T-helper 1 cell treated with Interleukin-12 subunit alpha and Interleukin-12 subunit beta and Interleukin-4 antibody, amounts not matched to agents 30 ng/mL and 1 ng/mL, for 36 hours (primary cell): ENCODE data around the gene RAF1. TPM values are rescaled to one million over a fixed set of nuclear protein-coding genes. Genes with fewer than 3 reads are reported as not detected.
"Not testable (repeated sequence)": the region's sequence is repeated elsewhere in the genome, so short reads cannot be mapped to it uniquely, and the experiment has no call there.

ENCODE experiments used
- intact Hi-C: fragments of 100-400 bp; cut with micrococcal nuclease; formaldehyde crosslinking; loops from one replicate; pipeline ENCODE4 v1.15.1; 2024
- total RNA-seq: library from RNA; stranded (reverse); gene quantifications from 2 replicates; pipeline ENCODE4 v1.2.3, GENCODE V29; 2022

RAF1 gene
- total RNA-seq, result 95.9 and 104 TPM in 2 replicates

DNA sequence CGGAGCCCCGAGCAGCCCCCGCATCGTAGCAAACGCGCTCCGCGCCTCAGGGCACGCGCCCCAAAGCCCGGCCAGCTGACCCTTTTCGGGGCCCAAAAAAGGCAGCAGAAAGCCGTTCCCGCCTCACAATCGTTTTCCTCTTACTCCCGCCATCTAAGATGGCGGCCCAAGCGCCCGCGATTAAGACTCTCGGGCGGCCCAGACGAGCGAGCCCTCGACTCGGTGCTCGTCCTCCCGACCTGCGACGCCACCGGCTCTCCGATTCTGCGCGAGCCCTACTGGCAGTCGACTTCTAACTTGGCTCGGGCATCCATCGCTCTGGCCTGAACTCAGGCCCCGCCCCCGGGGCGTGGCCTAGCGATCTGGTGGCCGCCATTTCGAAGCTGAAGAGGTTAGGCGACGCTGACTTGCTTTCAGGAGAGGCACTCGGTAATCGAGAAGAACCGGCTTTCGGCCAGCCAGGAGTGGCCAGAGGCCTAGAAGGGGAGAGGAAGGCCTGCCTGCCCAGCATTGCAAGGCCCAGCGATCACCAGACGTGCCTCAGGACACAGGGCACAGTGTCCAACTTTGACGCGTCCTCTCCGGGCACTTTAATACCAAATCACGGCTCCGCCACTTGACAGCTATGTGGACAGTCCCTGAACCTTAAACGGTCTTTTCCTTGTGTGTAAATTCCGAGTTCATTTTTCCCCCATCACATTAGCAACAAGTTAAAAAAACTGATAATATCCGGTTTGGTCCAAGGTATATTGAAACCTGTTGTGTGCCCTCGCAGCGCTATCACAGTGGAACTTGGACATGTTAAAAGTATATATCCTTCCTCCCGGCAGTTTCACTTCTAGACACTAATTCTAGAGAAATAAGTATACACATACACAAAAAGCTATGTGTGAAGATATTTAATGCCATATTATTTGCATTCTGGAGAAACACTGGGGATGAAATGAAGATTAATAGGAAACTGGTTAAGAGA lies at the start of gene RAF1:
Gene RAF1, minus strand, starts transcription at position 182 of the 973 bp plus-strand sequence. CDS start 45,396 bp downstream, outside the sequence.
- intact Hi-C loops, result loop anchor here (1.0 to 10.0 kb wide), 16 partner anchors 37 to 1987 kb away; partner anchors contain the start of genes ATG7, CCDC174, CHCHD4 and MKRN2

GRCh38 chr3:12710062-12710461 lies 46.1 kb upstream of the RAF1 start:
- intact Hi-C loops, result no loop called here

- intact Hi-C loops, result no loop called here
Measured at GRCh38 chr3:12709334-12709733, 45.4 kb upstream of the RAF1 start.

DNA sequence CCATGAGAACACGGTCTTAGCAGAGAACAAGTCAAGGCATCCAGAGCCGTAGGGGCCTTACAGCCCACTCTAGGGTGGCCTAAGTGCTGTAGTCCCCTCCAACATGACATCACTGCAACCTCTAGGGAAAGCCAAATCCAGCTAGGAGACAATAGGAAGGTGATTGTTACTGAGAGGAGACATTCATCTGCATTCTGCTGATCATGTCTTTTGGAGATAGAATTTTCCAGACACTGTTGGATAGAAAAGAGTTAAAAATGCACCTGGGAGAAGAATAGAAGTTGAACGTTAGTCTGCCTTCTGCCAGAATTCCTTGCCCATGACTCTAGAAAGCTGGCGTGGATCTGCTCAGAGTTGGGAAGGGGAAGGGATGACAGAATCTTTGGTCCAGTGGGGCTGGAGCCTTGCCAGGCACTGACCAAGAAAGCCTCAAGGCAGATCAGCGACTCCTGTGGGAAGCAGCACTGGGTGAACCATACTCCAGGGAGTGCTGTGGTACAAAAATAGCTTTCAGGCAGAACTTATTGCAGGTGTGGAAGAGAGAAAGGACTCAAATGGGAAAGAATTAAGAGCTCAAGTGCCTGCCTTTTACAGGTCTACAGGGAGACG lies 44.8 kb upstream of the RAF1 start:
- intact Hi-C loops, result no loop called here

- intact Hi-C loops, result no loop called here
Measured at GRCh38 chr3:12707449-12707848, 43.5 kb upstream of the RAF1 start.

GRCh38 chr3:12706504-12707253 lies 42.8 kb upstream of the RAF1 start:
- intact Hi-C loops, result loop anchor here (1.0 kb wide), 4 partner anchors 14 to 186 kb away; partner anchors contain the start of gene RPL32

DNA sequence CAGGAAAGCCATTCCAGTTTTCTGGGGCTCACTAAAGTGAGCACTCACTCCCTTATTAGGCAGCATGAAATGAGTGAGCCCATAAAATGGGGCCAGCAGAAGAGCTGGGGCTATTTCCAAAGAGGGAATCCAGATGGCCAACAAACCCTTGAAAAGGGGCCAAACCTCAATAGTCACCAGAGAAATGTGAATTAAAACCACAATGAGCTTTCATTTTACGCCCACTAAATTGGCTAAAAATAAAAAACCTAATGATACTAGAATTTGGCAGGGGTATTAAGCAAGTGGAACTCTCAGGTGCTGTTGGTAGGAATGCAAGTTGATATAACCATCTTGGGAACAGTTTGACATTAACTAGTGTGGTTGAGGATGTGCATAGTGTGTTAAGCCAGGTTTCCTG lies 42.1 kb upstream of the RAF1 start:
- intact Hi-C loops, result loop anchor here (1.0 kb wide), 4 partner anchors 14 to 186 kb away; partner anchors contain the start of gene RPL32

GRCh38 chr3:12705374-12705926 lies 41.5 kb upstream of the RAF1 start:
- intact Hi-C loops, result no loop called here

- intact Hi-C loops, result no loop called here
Measured at GRCh38 chr3:12702501-12702900, 38.6 kb upstream of the RAF1 start.

GRCh38 chr3:12701601-12702000 lies 37.7 kb upstream of the RAF1 start:
- intact Hi-C loops, result not testable (repeated sequence)

DNA sequence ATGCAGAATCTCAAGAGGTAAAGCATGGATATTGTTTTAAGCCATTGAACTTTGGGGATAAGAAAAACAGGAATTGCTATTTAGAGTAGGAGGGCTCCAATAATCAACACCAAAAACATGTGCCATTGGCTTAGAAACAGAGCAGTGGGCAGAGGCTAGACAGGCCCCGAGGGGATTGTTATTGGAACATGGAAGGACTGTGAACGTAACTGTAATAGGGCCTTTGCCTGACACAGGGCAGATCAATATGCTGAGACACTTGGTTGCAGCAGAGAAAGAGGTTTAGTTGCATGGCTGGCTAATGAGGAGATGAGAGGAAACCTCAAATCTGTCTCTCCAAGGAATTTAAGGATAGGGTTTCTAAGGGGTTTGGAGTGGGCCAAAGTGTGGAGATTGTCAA lies 36.9 kb upstream of the RAF1 start:
- intact Hi-C loops, result no loop called here

GRCh38 chr3:12695916-12696315 lies 32.0 kb upstream of the RAF1 start:
- intact Hi-C loops, result no loop called here

GRCh38 chr3:12695112-12695511 lies 31.2 kb upstream of the RAF1 start:
- intact Hi-C loops, result no loop called here

GRCh38 chr3:12692444-12692843 lies 28.5 kb upstream of the RAF1 start:
- intact Hi-C loops, result no loop called here

GRCh38 chr3:12689997-12690711 lies 26.2 kb upstream of the RAF1 start:
- intact Hi-C loops, result no loop called here

GRCh38 chr3:12687948-12688347 lies 24.0 kb upstream of the RAF1 start:
- intact Hi-C loops, result no loop called here

DNA sequence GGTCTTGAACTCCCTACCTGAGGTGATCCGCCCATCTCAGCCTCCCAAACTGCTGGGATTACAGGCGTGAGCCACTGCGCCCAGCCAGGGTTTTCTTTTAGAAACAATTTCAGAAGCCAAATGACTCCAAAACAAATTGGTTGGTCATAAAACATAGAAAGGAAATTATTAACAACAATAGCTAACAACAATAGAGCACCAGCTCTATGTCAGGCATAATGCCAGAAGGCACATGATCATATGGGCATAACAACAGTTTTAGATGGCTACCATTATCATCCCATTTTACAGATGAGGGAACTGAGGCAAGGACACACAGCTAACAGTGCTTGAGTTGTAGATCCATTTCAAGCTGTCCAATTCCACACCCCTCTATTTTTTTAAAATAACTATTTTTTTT lies 22.2 kb upstream of the RAF1 start:
- intact Hi-C loops, result no loop called here

GRCh38 chr3:12681943-12682390 lies 18.1 kb upstream of the RAF1 start:
- intact Hi-C loops, result no loop called here

GRCh38 chr3:12681089-12681942 lies 17.4 kb upstream of the RAF1 start:
- intact Hi-C loops, result no loop called here

DNA sequence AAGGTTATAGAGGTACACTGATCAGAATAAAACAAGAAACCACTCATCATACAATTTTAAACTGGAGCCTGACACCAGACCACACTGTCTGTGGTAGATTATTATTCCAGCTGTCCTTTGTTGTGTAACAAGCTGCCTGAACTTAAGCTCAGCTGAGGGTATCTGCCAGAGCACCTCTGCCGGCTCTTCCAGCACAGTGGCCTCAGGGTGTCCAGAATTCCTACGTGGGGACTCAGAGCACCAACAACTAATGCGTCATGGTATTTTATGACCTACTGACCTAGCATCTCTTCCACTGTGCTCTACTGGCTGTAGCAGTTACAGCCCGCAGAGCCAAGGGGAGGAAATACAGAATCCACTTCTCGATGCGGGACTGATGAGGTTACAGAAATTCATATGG lies 15.6 kb upstream of the RAF1 start:
- intact Hi-C loops, result no loop called here
